ENCODE results near the gene EGR2. TPM values are rescaled to one million over a fixed set of nuclear protein-coding genes. Genes with fewer than 3 reads are reported as not detected.

Gene EGR2
- total RNA-seq, 1 experiment from 2014 or later, result 0.92 TPM

DNA sequence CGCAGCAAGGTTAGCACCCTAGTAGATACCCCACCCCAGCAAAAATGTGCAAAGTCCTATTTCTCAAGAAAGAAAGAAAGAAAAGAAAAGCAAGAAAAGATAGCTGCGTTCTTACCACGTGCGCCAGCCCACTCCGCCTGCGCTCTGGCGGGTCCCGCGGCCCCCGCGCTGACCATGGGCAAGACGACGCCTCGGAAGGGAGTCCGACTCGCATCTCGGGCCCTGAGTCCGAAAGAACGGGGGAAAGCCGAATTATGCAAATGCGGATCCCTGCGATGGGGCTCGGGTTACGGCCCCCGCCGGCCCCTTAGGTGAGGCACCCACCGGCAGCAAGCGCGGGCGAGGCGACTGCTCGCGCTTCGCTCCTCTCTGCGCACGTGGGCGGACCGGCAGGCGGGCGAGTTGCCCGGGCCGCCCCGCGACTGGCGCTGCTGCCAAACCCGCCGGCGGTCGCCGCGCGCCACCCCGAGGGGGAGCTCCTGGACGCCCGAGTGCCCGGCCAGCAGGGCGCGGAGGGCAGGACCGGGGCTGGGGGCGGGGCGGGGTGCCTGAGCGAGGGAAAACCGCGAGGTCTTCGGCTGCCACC is 2.4 kb upstream of the EGR2 start (continued):
- TF ChIP-seq, protein P1, sequence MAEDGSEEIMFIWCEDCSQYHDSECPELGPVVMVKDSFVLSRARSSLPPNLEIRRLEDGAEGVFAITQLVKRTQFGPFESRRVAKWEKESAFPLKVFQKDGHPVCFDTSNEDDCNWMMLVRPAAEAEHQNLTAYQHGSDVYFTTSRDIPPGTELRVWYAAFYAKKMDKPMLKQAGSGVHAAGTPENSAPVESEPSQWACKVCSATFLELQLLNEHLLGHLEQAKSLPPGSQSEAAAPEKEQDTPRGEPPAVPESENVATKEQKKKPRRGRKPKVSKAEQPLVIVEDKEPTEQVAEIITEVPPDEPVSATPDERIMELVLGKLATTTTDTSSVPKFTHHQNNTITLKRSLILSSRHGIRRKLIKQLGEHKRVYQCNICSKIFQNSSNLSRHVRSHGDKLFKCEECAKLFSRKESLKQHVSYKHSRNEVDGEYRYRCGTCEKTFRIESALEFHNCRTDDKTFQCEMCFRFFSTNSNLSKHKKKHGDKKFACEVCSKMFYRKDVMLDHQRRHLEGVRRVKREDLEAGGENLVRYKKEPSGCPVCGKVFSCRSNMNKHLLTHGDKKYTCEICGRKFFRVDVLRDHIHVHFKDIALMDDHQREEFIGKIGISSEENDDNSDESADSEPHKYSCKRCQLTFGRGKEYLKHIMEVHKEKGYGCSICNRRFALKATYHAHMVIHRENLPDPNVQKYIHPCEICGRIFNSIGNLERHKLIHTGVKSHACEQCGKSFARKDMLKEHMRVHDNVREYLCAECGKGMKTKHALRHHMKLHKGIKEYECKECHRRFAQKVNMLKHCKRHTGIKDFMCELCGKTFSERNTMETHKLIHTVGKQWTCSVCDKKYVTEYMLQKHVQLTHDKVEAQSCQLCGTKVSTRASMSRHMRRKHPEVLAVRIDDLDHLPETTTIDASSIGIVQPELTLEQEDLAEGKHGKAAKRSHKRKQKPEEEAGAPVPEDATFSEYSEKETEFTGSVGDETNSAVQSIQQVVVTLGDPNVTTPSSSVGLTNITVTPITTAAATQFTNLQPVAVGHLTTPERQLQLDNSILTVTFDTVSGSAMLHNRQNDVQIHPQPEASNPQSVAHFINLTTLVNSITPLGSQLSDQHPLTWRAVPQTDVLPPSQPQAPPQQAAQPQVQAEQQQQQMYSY (CRISPR knock-in tag; IDR thresholded peaks at IDR 0.05), result peak; percentile 63; the same call in 1 of the 2 replicates
- TF ChIP-seq, protein P2, sequence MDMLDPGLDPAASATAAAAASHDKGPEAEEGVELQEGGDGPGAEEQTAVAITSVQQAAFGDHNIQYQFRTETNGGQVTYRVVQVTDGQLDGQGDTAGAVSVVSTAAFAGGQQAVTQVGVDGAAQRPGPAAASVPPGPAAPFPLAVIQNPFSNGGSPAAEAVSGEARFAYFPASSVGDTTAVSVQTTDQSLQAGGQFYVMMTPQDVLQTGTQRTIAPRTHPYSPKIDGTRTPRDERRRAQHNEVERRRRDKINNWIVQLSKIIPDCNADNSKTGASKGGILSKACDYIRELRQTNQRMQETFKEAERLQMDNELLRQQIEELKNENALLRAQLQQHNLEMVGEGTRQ (CRISPR knock-in tag; IDR thresholded peaks at IDR 0.05), result peak; percentile 52; the same call in 1 of the 2 replicates
- TF ChIP-seq ZNF263 (CRISPR knock-in tag; IDR thresholded peaks at IDR 0.05; ENCODE audit: low read depth) (peak; percentile 86), JAZF1 (CRISPR knock-in tag; IDR thresholded peaks at IDR 0.05) (no peak), NFATC4 (CRISPR knock-in tag; IDR thresholded peaks at IDR 0.05) (no peak), FOXK1 (CRISPR knock-in tag; IDR thresholded peaks at IDR 0.05) (peak; percentile 94), MXD4 (CRISPR knock-in tag; IDR thresholded peaks at IDR 0.05; ENCODE audit: borderline replicate concordance) (no peak), NFYB (CRISPR knock-in tag; conservative IDR thresholded peaks at IDR 0.05; ENCODE audit: low read depth) (peak; percentile 56), TEAD1 (CRISPR knock-in tag; IDR thresholded peaks at IDR 0.05) (peak; percentile 95), ZNF121 (CRISPR knock-in tag; IDR thresholded peaks at IDR 0.05) (no peak), GABPB1 (CRISPR knock-in tag; IDR thresholded peaks at IDR 0.05) (no peak), FOXP1 (CRISPR knock-in tag; IDR thresholded peaks at IDR 0.05; ENCODE audit: borderline replicate concordance) (peak; percentile 99), FOXJ3 (CRISPR knock-in tag; IDR thresholded peaks at IDR 0.05; ENCODE audit: borderline replicate concordance) (0 out of 2 replicates have a peak, but pooled peaks have one; percentile 65)
- TF ChIP-seq, protein P3, sequence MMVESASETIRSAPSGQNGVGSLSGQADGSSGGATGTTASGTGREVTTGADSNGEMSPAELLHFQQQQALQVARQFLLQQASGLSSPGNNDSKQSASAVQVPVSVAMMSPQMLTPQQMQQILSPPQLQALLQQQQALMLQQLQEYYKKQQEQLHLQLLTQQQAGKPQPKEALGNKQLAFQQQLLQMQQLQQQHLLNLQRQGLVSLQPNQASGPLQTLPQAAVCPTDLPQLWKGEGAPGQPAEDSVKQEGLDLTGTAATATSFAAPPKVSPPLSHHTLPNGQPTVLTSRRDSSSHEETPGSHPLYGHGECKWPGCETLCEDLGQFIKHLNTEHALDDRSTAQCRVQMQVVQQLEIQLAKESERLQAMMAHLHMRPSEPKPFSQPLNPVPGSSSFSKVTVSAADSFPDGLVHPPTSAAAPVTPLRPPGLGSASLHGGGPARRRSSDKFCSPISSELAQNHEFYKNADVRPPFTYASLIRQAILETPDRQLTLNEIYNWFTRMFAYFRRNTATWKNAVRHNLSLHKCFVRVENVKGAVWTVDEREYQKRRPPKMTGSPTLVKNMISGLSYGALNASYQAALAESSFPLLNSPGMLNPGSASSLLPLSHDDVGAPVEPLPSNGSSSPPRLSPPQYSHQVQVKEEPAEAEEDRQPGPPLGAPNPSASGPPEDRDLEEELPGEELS (CRISPR knock-in tag; IDR thresholded peaks at IDR 0.05), result peak; percentile 99
- TF ChIP-seq, protein P4, sequence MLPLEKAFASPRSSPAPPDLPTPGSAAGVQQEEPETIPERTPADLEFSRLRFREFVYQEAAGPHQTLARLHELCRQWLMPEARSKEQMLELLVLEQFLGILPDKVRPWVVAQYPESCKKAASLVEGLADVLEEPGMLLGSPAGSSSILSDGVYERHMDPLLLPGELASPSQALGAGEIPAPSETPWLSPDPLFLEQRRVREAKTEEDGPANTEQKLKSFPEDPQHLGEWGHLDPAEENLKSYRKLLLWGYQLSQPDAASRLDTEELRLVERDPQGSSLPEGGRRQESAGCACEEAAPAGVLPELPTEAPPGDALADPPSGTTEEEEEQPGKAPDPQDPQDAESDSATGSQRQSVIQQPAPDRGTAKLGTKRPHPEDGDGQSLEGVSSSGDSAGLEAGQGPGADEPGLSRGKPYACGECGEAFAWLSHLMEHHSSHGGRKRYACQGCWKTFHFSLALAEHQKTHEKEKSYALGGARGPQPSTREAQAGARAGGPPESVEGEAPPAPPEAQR (CRISPR knock-in tag; IDR thresholded peaks at IDR 0.05), result no peak
- TF ChIP-seq, protein P5, sequence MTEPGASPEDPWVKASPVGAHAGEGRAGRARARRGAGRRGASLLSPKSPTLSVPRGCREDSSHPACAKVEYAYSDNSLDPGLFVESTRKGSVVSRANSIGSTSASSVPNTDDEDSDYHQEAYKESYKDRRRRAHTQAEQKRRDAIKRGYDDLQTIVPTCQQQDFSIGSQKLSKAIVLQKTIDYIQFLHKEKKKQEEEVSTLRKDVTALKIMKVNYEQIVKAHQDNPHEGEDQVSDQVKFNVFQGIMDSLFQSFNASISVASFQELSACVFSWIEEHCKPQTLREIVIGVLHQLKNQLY (CRISPR knock-in tag; IDR thresholded peaks at IDR 0.05), result peak; percentile 96
- TF ChIP-seq, protein P6, sequence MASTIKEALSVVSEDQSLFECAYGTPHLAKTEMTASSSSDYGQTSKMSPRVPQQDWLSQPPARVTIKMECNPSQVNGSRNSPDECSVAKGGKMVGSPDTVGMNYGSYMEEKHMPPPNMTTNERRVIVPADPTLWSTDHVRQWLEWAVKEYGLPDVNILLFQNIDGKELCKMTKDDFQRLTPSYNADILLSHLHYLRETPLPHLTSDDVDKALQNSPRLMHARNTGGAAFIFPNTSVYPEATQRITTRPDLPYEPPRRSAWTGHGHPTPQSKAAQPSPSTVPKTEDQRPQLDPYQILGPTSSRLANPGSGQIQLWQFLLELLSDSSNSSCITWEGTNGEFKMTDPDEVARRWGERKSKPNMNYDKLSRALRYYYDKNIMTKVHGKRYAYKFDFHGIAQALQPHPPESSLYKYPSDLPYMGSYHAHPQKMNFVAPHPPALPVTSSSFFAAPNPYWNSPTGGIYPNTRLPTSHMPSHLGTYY (CRISPR knock-in tag; IDR thresholded peaks at IDR 0.05), result no peak
- TF ChIP-seq, protein P7, sequence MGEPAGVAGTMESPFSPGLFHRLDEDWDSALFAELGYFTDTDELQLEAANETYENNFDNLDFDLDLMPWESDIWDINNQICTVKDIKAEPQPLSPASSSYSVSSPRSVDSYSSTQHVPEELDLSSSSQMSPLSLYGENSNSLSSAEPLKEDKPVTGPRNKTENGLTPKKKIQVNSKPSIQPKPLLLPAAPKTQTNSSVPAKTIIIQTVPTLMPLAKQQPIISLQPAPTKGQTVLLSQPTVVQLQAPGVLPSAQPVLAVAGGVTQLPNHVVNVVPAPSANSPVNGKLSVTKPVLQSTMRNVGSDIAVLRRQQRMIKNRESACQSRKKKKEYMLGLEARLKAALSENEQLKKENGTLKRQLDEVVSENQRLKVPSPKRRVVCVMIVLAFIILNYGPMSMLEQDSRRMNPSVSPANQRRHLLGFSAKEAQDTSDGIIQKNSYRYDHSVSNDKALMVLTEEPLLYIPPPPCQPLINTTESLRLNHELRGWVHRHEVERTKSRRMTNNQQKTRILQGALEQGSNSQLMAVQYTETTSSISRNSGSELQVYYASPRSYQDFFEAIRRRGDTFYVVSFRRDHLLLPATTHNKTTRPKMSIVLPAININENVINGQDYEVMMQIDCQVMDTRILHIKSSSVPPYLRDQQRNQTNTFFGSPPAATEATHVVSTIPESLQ (CRISPR knock-in tag; IDR thresholded peaks at IDR 0.05), result peak; percentile 77
- TF ChIP-seq, protein P8, sequence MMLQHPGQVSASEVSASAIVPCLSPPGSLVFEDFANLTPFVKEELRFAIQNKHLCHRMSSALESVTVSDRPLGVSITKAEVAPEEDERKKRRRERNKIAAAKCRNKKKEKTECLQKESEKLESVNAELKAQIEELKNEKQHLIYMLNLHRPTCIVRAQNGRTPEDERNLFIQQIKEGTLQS (CRISPR knock-in tag; conservative IDR thresholded peaks at IDR 0.05), result peak; percentile 59; the same call in 1 of the 2 replicates
- TF ChIP-seq, protein P9, sequence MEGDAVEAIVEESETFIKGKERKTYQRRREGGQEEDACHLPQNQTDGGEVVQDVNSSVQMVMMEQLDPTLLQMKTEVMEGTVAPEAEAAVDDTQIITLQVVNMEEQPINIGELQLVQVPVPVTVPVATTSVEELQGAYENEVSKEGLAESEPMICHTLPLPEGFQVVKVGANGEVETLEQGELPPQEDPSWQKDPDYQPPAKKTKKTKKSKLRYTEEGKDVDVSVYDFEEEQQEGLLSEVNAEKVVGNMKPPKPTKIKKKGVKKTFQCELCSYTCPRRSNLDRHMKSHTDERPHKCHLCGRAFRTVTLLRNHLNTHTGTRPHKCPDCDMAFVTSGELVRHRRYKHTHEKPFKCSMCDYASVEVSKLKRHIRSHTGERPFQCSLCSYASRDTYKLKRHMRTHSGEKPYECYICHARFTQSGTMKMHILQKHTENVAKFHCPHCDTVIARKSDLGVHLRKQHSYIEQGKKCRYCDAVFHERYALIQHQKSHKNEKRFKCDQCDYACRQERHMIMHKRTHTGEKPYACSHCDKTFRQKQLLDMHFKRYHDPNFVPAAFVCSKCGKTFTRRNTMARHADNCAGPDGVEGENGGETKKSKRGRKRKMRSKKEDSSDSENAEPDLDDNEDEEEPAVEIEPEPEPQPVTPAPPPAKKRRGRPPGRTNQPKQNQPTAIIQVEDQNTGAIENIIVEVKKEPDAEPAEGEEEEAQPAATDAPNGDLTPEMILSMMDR (IDR thresholded peaks at IDR 0.05), result no peak
- TF ChIP-seq, protein P10, sequence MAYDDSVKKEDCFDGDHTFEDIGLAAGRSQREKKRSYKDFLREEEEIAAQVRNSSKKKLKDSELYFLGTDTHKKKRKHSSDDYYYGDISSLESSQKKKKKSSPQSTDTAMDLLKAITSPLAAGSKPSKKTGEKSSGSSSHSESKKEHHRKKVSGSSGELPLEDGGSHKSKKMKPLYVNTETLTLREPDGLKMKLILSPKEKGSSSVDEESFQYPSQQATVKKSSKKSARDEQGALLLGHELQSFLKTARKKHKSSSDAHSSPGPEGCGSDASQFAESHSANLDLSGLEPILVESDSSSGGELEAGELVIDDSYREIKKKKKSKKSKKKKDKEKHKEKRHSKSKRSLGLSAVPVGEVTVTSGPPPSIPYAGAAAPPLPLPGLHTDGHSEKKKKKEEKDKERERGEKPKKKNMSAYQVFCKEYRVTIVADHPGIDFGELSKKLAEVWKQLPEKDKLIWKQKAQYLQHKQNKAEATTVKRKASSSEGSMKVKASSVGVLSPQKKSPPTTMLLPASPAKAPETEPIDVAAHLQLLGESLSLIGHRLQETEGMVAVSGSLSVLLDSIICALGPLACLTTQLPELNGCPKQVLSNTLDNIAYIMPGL (CRISPR knock-in tag; IDR thresholded peaks at IDR 0.05), result peak; percentile 65
